Esophagus muscularis mucosa (tissue), 4 donors: ENCODE results near the gene CTXN2. TPM values are rescaled to one million over a fixed set of nuclear protein-coding genes. Genes with fewer than 3 reads are reported as not detected.

Experiments used
- DNase-seq: peaks from one replicate; pipeline ENCODE4 v3.0.0-alpha.2; 2017; ENCODE audit errors: extremely low spot score
- H3K27ac ChIP-seq, 4 donors: fragments of 200-600 bp; sonication (generic); replicated peaks in 1 of 4; 1 replicate in 3 of 4; 2 replicates in 1 of 4; pipeline ENCODE4 v1.5.1; 2016 to 2019; ENCODE audit warnings: mild to moderate bottlenecking in 1 of 4
- H3K27me3 ChIP-seq, 4 donors: fragments of 200-600 bp; sonication (generic); one replicate each; pipeline versions ENCODE4 v1.5.1 to v1.6.0; 2016 to 2019
- H3K36me3 ChIP-seq, 4 donors: fragments of 200-600 bp; sonication (generic); one replicate each; pipeline ENCODE4 v1.5.1; 2016 to 2019
- H3K4me1 ChIP-seq, 4 donors: fragments of 200-600 bp; sonication (generic); one replicate each; pipeline ENCODE4 v1.5.1; 2016 to 2019
- H3K4me3 ChIP-seq, 4 donors: fragments of 200-600 bp; sonication (generic); 1 replicate in 2 of 4; 2 replicates in 2 of 4; pipeline ENCODE4 v1.5.1; 2016 to 2019; ENCODE audit warnings: mild to moderate bottlenecking in 4 of 4, moderate library complexity in 1 of 4
- H3K9me3 ChIP-seq, 4 donors: fragments of 200-600 bp; sonication (generic); 1 replicate in 3 of 4; 2 replicates in 1 of 4; pipeline ENCODE4 v1.5.1; 2016 to 2019
- CTCF ChIP-seq, 3 experiments: fragments of 200-600 bp in 2 of 3; fragments of 450-650 bp in 1 of 3; sonication (generic) in 2 of 3; IDR thresholded peaks; one replicate each; pipeline ENCODE4 v1.5.1; 2017 to 2019; ENCODE audit warnings: antibody characterized with exemption in 3 of 3, mild to moderate bottlenecking in 2 of 3, moderate library complexity in 1 of 3
- EP300 ChIP-seq: sonication (generic); formaldehyde crosslinking; IDR thresholded peaks from one replicate; pipeline ENCODE4 v1.6.1; 2017; ENCODE audit warnings: antibody characterized with exemption
- POLR2A ChIP-seq: fragments of 450-650 bp; IDR thresholded peaks from one replicate; pipeline ENCODE4 v1.6.1; 2017; ENCODE audit warnings: antibody characterized with exemption, moderate library complexity, mild to moderate bottlenecking, low read depth
- POLR2AphosphoS5 ChIP-seq, 2 donors: sonication (generic); formaldehyde crosslinking; IDR thresholded peaks; one replicate each; pipeline ENCODE4 v1.6.1; 2017; ENCODE audit warnings: antibody characterized with exemption in 2 of 2
- WGBS: methylation state at CpG from one replicate; pipeline ENCODE4 v1.1.5; 2018; 5-methylcytosine and 5-hydroxymethylcytosine counted together
- intact Hi-C: fragments of 100-400 bp; cut with DNase I; formaldehyde crosslinking; loops from one replicate; pipeline ENCODE4 v1.15.1; 2023
- total RNA-seq, 4 donors: library from RNA; depleted of rRNA; stranded (reverse); fragments of >200 nt; gene quantifications; one replicate each; pipeline versions ENCODE4 v1.1.0 to v1.2.1, GENCODE V29; 2016

The CTXN2 gene
- total RNA-seq, 4 donors from 2014 or later = 0.11 TPM; not detected in 3

GRCh38 chr15:48242015-48242414 lies 50.5 kb downstream of the CTXN2 start:
- no peak overlapping the region for H3K27ac ChIP-seq
- intact Hi-C loops = no loop called here
- no peak for TF ChIP-seq CTCF (IDR thresholded peaks at IDR 0.05)
- no peak overlapping the region for H3K4me3 ChIP-seq
- H3K9me3 ChIP-seq = no peaks in the 10 kb centered on the region
- DNase-seq = no peak
- H3K4me1 ChIP-seq = no peaks in the 10 kb centered on the region
- no peaks in the 10 kb centered on the region for H3K27me3 ChIP-seq
- no peaks in the 10 kb centered on the region for H3K36me3 ChIP-seq

GRCh38 chr15:48242535-48242934 lies 51.1 kb downstream of the CTXN2 start:
- 91% methylated on average over 4 of the region's 4 CpGs for WGBS
- H3K36me3 ChIP-seq = no peaks in the 10 kb centered on the region
- H3K4me3 ChIP-seq = no peak overlapping the region
- no peaks in the 10 kb centered on the region for H3K4me1 ChIP-seq
- DNase-seq = no peak
- no peaks in the 10 kb centered on the region for H3K9me3 ChIP-seq
- H3K27me3 ChIP-seq = no peaks in the 10 kb centered on the region
- H3K27ac ChIP-seq = no peak overlapping the region
- intact Hi-C loops = no loop called here
- TF ChIP-seq POLR2A (no peak), EP300 (no peak), POLR2AphosphoS5 (IDR thresholded peaks at IDR 0.05) (no peak), CTCF (IDR thresholded peaks at IDR 0.05) (no peak)

- no peaks in the 10 kb centered on the region for H3K36me3 ChIP-seq
- no peak overlapping the region for H3K27ac ChIP-seq
- no peaks in the 10 kb centered on the region for H3K9me3 ChIP-seq
- H3K27me3 ChIP-seq = no peaks in the 10 kb centered on the region
- DNase-seq = no peak
- no peaks in the 10 kb centered on the region for H3K4me1 ChIP-seq
- intact Hi-C loops = no loop called here
- no peak for TF ChIP-seq CTCF (IDR thresholded peaks at IDR 0.05)
- 76% methylated on average over 1 of the region's 1 CpG for WGBS
- no peak overlapping the region for H3K4me3 ChIP-seq
Observed at GRCh38 chr15:48244921-48245320, 53.5 kb downstream of the CTXN2 start.

- Histone ChIP-seq H3K4me1 (no peaks in the 10 kb centered on the region), H3K9me3 (no peaks in the 10 kb centered on the region), H3K36me3 (no peaks in the 10 kb centered on the region), H3K27me3 (no peaks in the 10 kb centered on the region), H3K27ac (no peak overlapping the region), H3K4me3 (no peak overlapping the region)
- TF ChIP-seq POLR2AphosphoS5 (IDR thresholded peaks at IDR 0.05) = no peak
- no peak for TF ChIP-seq EP300
- no peak for TF ChIP-seq POLR2A
- no peak for TF ChIP-seq CTCF (IDR thresholded peaks at IDR 0.05)
- intact Hi-C loops = no loop called here
- 93% methylated on average over 5 of the region's 5 CpGs for WGBS
- DNase-seq = no peak
Observed at GRCh38 chr15:48248414-48248813, 56.9 kb downstream of the CTXN2 start.

GRCh38 chr15:48250640-48251076 lies 59.2 kb downstream of the CTXN2 start:
- H3K4me3 ChIP-seq = no peak overlapping the region
- H3K4me1 ChIP-seq = no peaks in the 10 kb centered on the region
- H3K36me3 ChIP-seq = no peaks in the 10 kb centered on the region
- H3K27ac ChIP-seq = no peak overlapping the region
- intact Hi-C loops = loop anchor here (5.0 to 10.0 kb wide), 2 partner anchors 138 to 1056 kb away; no protein-coding TSS in a partner anchor
- H3K27me3 ChIP-seq = no peaks in the 10 kb centered on the region
- TF ChIP-seq CTCF (IDR thresholded peaks at IDR 0.05) (peak; percentile 54 to 69 (median 67)), POLR2A (no peak)
- 31% methylated on average over 6 of the region's 6 CpGs for WGBS
- DNase-seq = no peak
- no peaks in the 10 kb centered on the region for H3K9me3 ChIP-seq
